ENCODE data around the gene CCL3.

CCL3 gene

GRCh38 chr17:36049643-36050042 is 40.3 kb downstream of the CCL3 start:
- no peak for TF ChIP-seq CTCF (IDR thresholded peaks at IDR 0.05; ENCODE audit: low read depth, low read length, missing control alignments)
- H3K4me3 ChIP-seq (ENCODE audit: low read depth, low read length): no peak overlapping the region
- no peak for DNase-seq (ENCODE audit: low read depth)

GRCh38 chr17:36048066-36048465 is 41.9 kb downstream of the CCL3 start:
- DNase-seq (ENCODE audit: low read depth): no peak
- no peak overlapping the region for H3K4me3 ChIP-seq (ENCODE audit: low read depth, low read length)
- no peak for TF ChIP-seq CTCF (IDR thresholded peaks at IDR 0.05; ENCODE audit: low read depth, low read length, missing control alignments)

Data from GM12864 (cell line).